ENCODE results near the gene IMMP1L.

The IMMP1L gene

GRCh38 chr11:31493235-31493634, 16.2 kb downstream of the IMMP1L start:
- Mint-ChIP-seq H3K27me3 (ENCODE audit: low read depth) (no peaks in the 10 kb centered on the region), H3K4me3 (no peak overlapping the region), H3K9me3 (peaks cover 19% of the 10 kb centered on the region), H3K36me3 (ENCODE audit: low read depth) (peaks cover 39% of the 10 kb centered on the region), H3K4me1 (ENCODE audit: low read depth) (peaks cover 3% of the 10 kb centered on the region), H3K27ac (no peak overlapping the region)
- no peak for DNase-seq (ENCODE audit: low spot score)

GRCh38 chr11:31492320-31492913, 17.0 kb downstream of the IMMP1L start:
- no peak for DNase-seq (ENCODE audit: low spot score)
- H3K9me3 Mint-ChIP-seq, result peaks cover 19% of the 10 kb centered on the region
- peaks cover 3% of the 10 kb centered on the region for H3K4me1 Mint-ChIP-seq (ENCODE audit: low read depth)
- no peaks in the 10 kb centered on the region for H3K27me3 Mint-ChIP-seq (ENCODE audit: low read depth)
- no peak overlapping the region for H3K27ac Mint-ChIP-seq
- H3K36me3 Mint-ChIP-seq (ENCODE audit: low read depth), result peaks cover 36% of the 10 kb centered on the region
- no peak overlapping the region for H3K4me3 Mint-ChIP-seq

DNA sequence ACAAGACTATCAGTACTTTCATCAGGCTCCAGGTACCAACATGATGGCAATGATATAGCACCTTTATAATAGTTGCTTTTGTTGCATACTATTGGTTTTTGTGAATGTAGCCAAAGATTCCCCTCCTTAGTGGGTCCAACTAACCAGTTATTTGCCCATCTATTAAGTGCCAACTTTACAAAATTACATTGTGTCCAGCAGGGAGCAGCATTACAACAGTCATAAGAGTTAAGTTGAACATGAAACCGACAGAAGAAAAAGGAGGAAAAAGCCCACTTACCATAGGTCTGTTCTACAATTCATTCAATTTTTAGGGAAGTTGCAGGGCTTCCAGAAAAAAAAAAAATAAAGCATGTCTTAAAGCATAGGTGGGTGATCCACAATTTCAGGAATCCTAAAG, 21.6 kb downstream of the IMMP1L start:
- DNase-seq (ENCODE audit: low spot score), result no peak
- Mint-ChIP-seq H3K9me3 (no peaks in the 10 kb centered on the region), H3K27me3 (ENCODE audit: low read depth) (no peaks in the 10 kb centered on the region), H3K4me3 (no peak overlapping the region), H3K27ac (no peak overlapping the region), H3K4me1 (ENCODE audit: low read depth) (peaks cover 3% of the 10 kb centered on the region), H3K36me3 (ENCODE audit: low read depth) (peaks cover 6% of the 10 kb centered on the region)

GRCh38 chr11:31484497-31484896, 24.9 kb downstream of the IMMP1L start:
- Mint-ChIP-seq H3K27me3 (ENCODE audit: low read depth) (no peaks in the 10 kb centered on the region), H3K4me1 (ENCODE audit: low read depth) (peaks cover 1% of the 10 kb centered on the region), H3K36me3 (ENCODE audit: low read depth) (no peaks in the 10 kb centered on the region), H3K9me3 (no peaks in the 10 kb centered on the region), H3K4me3 (no peak overlapping the region), H3K27ac (no peak overlapping the region)
- no peak for DNase-seq (ENCODE audit: low spot score)

- Mint-ChIP-seq H3K36me3 (ENCODE audit: low read depth) (no peaks in the 10 kb centered on the region), H3K4me1 (ENCODE audit: low read depth) (no peaks in the 10 kb centered on the region), H3K27me3 (ENCODE audit: low read depth) (no peaks in the 10 kb centered on the region), H3K27ac (no peak overlapping the region), H3K4me3 (no peak overlapping the region), H3K9me3 (no peaks in the 10 kb centered on the region)
- no peak for DNase-seq (ENCODE audit: low spot score)
These were observed 28.5 kb downstream of the IMMP1L start for GRCh38 chr11:31480930-31481329.

DNA sequence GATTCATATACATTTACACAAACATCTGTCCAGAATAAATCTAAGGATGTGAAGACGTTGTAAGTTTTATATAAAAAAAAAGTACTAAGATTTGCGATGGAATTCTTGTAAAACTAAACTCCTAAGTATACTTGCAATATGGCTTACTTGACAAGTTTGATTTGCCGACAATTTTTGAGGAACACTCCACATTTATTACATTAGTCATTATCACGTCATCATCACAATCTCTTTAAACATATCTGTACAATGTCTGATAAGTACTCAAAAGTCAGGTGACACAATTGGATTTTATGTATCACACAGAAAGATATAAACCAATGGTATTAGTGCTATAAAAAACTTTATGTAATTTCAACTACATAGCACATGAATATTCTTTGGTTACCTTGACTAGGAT, 30.4 kb downstream of the IMMP1L start:
- no peaks in the 10 kb centered on the region for H3K9me3 Mint-ChIP-seq
- no peaks in the 10 kb centered on the region for H3K36me3 Mint-ChIP-seq (ENCODE audit: low read depth)
- H3K27me3 Mint-ChIP-seq (ENCODE audit: low read depth), result no peaks in the 10 kb centered on the region
- no peaks in the 10 kb centered on the region for H3K4me1 Mint-ChIP-seq (ENCODE audit: low read depth)
- no peak overlapping the region for H3K4me3 Mint-ChIP-seq
- DNase-seq (ENCODE audit: low spot score), result no peak
- no peak overlapping the region for H3K27ac Mint-ChIP-seq

GRCh38 chr11:31478223-31478590, 31.2 kb downstream of the IMMP1L start:
- no peak overlapping the region for H3K4me3 Mint-ChIP-seq
- no peak for DNase-seq (ENCODE audit: low spot score)
- H3K9me3 Mint-ChIP-seq, result no peaks in the 10 kb centered on the region
- no peaks in the 10 kb centered on the region for H3K36me3 Mint-ChIP-seq (ENCODE audit: low read depth)
- no peak overlapping the region for H3K27ac Mint-ChIP-seq
- H3K27me3 Mint-ChIP-seq (ENCODE audit: low read depth), result no peaks in the 10 kb centered on the region
- no peaks in the 10 kb centered on the region for H3K4me1 Mint-ChIP-seq (ENCODE audit: low read depth)

GRCh38 chr11:31477528-31478222, 31.7 kb downstream of the IMMP1L start:
- Mint-ChIP-seq H3K27ac (no peak overlapping the region), H3K4me1 (ENCODE audit: low read depth) (no peaks in the 10 kb centered on the region), H3K27me3 (ENCODE audit: low read depth) (no peaks in the 10 kb centered on the region), H3K4me3 (no peak overlapping the region), H3K9me3 (no peaks in the 10 kb centered on the region), H3K36me3 (ENCODE audit: low read depth) (no peaks in the 10 kb centered on the region)
- DNase-seq (ENCODE audit: low spot score), result no peak

GRCh38 chr11:31474083-31474482, 35.3 kb downstream of the IMMP1L start:
- Mint-ChIP-seq H3K27ac (no peak overlapping the region), H3K36me3 (ENCODE audit: low read depth) (no peaks in the 10 kb centered on the region), H3K27me3 (ENCODE audit: low read depth) (no peaks in the 10 kb centered on the region), H3K4me1 (ENCODE audit: low read depth) (no peaks in the 10 kb centered on the region), H3K4me3 (no peak overlapping the region), H3K9me3 (no peaks in the 10 kb centered on the region)
- no peak for DNase-seq (ENCODE audit: low spot score)

GRCh38 chr11:31464436-31464835, 45.0 kb downstream of the IMMP1L start:
- Mint-ChIP-seq H3K36me3 (ENCODE audit: low read depth) (peaks cover 22% of the 10 kb centered on the region), H3K4me3 (no peak overlapping the region), H3K4me1 (ENCODE audit: low read depth) (no peaks in the 10 kb centered on the region), H3K27ac (no peak overlapping the region), H3K27me3 (ENCODE audit: low read depth) (no peaks in the 10 kb centered on the region), H3K9me3 (peaks cover 24% of the 10 kb centered on the region)
- no peak for DNase-seq (ENCODE audit: low spot score)

GRCh38 chr11:31455177-31455576, 54.2 kb downstream of the IMMP1L start:
- Mint-ChIP-seq H3K4me1 (ENCODE audit: low read depth) (peaks cover 2% of the 10 kb centered on the region), H3K27ac (no peak overlapping the region), H3K9me3 (no peaks in the 10 kb centered on the region), H3K4me3 (no peak overlapping the region), H3K36me3 (ENCODE audit: low read depth) (peaks cover 16% of the 10 kb centered on the region), H3K27me3 (ENCODE audit: low read depth) (no peaks in the 10 kb centered on the region)
- DNase-seq (ENCODE audit: low spot score), result no peak

GRCh38 chr11:31450841-31451240, 58.6 kb downstream of the IMMP1L start:
- no peak overlapping the region for H3K4me3 Mint-ChIP-seq
- H3K4me1 Mint-ChIP-seq (ENCODE audit: low read depth), result peaks cover 2% of the 10 kb centered on the region
- peaks cover 30% of the 10 kb centered on the region for H3K36me3 Mint-ChIP-seq (ENCODE audit: low read depth)
- H3K27ac Mint-ChIP-seq, result no peak overlapping the region
- no peaks in the 10 kb centered on the region for H3K27me3 Mint-ChIP-seq (ENCODE audit: low read depth)
- no peaks in the 10 kb centered on the region for H3K9me3 Mint-ChIP-seq
- no peak for DNase-seq (ENCODE audit: low spot score)

DNA sequence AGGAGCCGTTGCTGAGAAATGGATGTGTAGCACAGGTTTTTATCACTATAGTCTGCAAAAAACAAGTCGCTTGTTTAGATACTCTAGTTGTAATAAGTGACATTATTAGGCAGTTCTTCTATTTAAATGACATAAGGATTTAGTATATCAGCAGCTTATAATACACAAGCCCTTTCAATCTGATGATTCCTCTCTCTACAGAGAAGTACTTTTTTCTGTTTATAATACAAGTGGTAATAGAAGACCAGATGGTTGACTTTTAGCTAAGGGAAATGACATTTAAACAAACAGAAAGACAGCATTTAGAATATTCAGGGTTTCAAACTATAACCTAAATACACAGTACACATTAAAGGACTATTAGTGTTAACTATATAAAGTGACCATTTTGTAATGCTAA, 60.4 kb downstream of the IMMP1L start:
- no peaks in the 10 kb centered on the region for H3K9me3 Mint-ChIP-seq
- H3K4me3 Mint-ChIP-seq, result no peak overlapping the region
- no peaks in the 10 kb centered on the region for H3K27me3 Mint-ChIP-seq (ENCODE audit: low read depth)
- H3K4me1 Mint-ChIP-seq (ENCODE audit: low read depth), result peaks cover 2% of the 10 kb centered on the region
- DNase-seq (ENCODE audit: low spot score), result no peak
- peaks cover 28% of the 10 kb centered on the region for H3K36me3 Mint-ChIP-seq (ENCODE audit: low read depth)
- H3K27ac Mint-ChIP-seq, result no peak overlapping the region

DNA sequence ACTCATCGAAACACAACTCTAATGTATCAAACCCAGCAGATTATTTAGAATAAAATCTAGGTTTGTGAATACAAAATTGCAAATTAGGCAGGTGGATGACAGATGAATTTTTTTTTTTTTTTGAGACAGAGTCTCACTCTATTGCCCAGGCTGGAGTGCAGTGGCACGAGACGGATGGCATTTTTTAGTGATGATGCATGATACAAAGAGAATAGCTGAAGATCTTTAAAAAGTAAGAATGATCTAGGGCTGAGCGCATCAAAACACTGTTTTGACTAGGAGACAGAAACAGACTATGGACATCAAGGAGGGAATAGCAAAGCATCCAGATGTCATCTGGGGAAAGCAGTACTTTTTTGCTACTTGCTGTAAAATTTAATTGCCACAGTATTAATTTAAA, 63.8 kb downstream of the IMMP1L start:
- Mint-ChIP-seq H3K4me1 (ENCODE audit: low read depth) (peaks cover 2% of the 10 kb centered on the region), H3K27ac (no peak overlapping the region), H3K27me3 (ENCODE audit: low read depth) (no peaks in the 10 kb centered on the region), H3K36me3 (ENCODE audit: low read depth) (peaks cover 19% of the 10 kb centered on the region), H3K9me3 (no peaks in the 10 kb centered on the region), H3K4me3 (no peak overlapping the region)
- DNase-seq (ENCODE audit: low spot score), result no peak

- DNase-seq (ENCODE audit: low spot score), result no peak
- Mint-ChIP-seq H3K9me3 (no peaks in the 10 kb centered on the region), H3K36me3 (ENCODE audit: low read depth) (peaks cover 16% of the 10 kb centered on the region), H3K27ac (no peak overlapping the region), H3K4me1 (ENCODE audit: low read depth) (no peaks in the 10 kb centered on the region), H3K27me3 (ENCODE audit: low read depth) (no peaks in the 10 kb centered on the region), H3K4me3 (no peak overlapping the region)
These were observed 65.6 kb downstream of the IMMP1L start for GRCh38 chr11:31443802-31444201.
